Natural killer cell (primary cell): Measurements from ENCODE around the gene WNT5A. TPM values are rescaled to one million over a fixed set of nuclear protein-coding genes. Genes with fewer than 3 reads are reported as not detected.

Experiments
- ATAC-seq, 3 donors: fragments of 150-1000 bp in 2 of 3; fragments of 200-7000 bp in 1 of 3; cut with Tn5 transposase; 1 replicate in 1 of 3; 2 replicates in 2 of 3; pipeline ENCODE4 v1.10.0; 2021; ENCODE audit warnings: mild to moderate bottlenecking in 2 of 3, moderate library complexity in 2 of 3
- DNase-seq, 2 donors: peaks; one replicate each; pipeline versions ENCODE4 v3.0.0 to v3.0.0-alpha.2; 2013 to 2021; ENCODE audit warnings: mixed read lengths in 1 of 2
- H3K27ac ChIP-seq: one replicate; pipeline ENCODE4 v1.5.1; 2013; ENCODE audit warnings: mild to moderate bottlenecking, low read length
- H3K27me3 ChIP-seq: one replicate; pipeline ENCODE4 v1.6.1; 2013; ENCODE audit warnings: low read length; ENCODE audit not compliant: control insufficient read depth, insufficient read depth
- H3K36me3 ChIP-seq: one replicate; pipeline ENCODE4 v1.6.1; 2013; ENCODE audit warnings: low read length; ENCODE audit not compliant: control insufficient read depth, insufficient read depth
- H3K4me1 ChIP-seq: one replicate; pipeline ENCODE4 v1.6.1; 2013; ENCODE audit warnings: low read length; ENCODE audit not compliant: control insufficient read depth, insufficient read depth
- H3K4me3 ChIP-seq: one replicate; pipeline ENCODE4 v1.5.1; 2013; ENCODE audit warnings: low read length
- H3K9me3 ChIP-seq: one replicate; pipeline ENCODE4 v1.6.1; 2013; ENCODE audit warnings: low read length; ENCODE audit not compliant: control insufficient read depth, insufficient read depth
- H3K27ac Mint-ChIP-seq, 2 donors: one replicate each; pipeline ENCODE4 v1.8.0; 2022; ENCODE audit warnings: mild to moderate bottlenecking in 2 of 2, mixed read lengths in 2 of 2, moderate library complexity in 1 of 2
- H3K27me3 Mint-ChIP-seq, 2 donors: one replicate each; pipeline ENCODE4 v1.8.0; 2022; ENCODE audit warnings: low read depth in 2 of 2, mixed read lengths in 2 of 2
- H3K36me3 Mint-ChIP-seq: one replicate; pipeline ENCODE4 v1.8.0; 2022; ENCODE audit warnings: mixed read lengths
- H3K4me1 Mint-ChIP-seq, 2 donors: one replicate each; pipeline ENCODE4 v1.8.0; 2022; ENCODE audit warnings: mixed read lengths in 2 of 2
- H3K4me3 Mint-ChIP-seq: one replicate; pipeline ENCODE4 v1.8.0; 2022; ENCODE audit warnings: mild to moderate bottlenecking, moderate library complexity, mixed read lengths
- H3K9me3 Mint-ChIP-seq, 2 donors: one replicate each; pipeline ENCODE4 v1.8.0; 2022; ENCODE audit warnings: mixed read lengths in 2 of 2
- WGBS: methylation state at CpG from one replicate; pipeline ENCODE4 v1.1.7; 2013; ENCODE audit warnings: missing lambda C conversion rate; ENCODE audit not compliant: insufficient coverage; 5-methylcytosine and 5-hydroxymethylcytosine counted together
- intact Hi-C: fragments of 100-400 bp; cut with micrococcal nuclease; formaldehyde crosslinking; loops from one replicate; pipeline ENCODE4 v1.14.2; 2022
- total RNA-seq, 4 donors: library from RNA; stranded (reverse); fragments of 120-200 nt in 1 of 4; gene quantifications; one replicate each; pipeline versions ENCODE4 v1.2.3 to v1.2.4, GENCODE V29; 2013 to 2022
- TF ChIP-seq, protein P1 (sequence below): fragments of 200-600 bp; IDR thresholded peaks from one replicate; pipeline ENCODE4 v1.8.0; 2022; ENCODE audit warnings: antibody characterized with exemption

WNT5A gene
- total RNA-seq, 3 donors from 2014 or later (not counting 1 experiment from before 2014, with no cell fraction given), result not detected

DNA sequence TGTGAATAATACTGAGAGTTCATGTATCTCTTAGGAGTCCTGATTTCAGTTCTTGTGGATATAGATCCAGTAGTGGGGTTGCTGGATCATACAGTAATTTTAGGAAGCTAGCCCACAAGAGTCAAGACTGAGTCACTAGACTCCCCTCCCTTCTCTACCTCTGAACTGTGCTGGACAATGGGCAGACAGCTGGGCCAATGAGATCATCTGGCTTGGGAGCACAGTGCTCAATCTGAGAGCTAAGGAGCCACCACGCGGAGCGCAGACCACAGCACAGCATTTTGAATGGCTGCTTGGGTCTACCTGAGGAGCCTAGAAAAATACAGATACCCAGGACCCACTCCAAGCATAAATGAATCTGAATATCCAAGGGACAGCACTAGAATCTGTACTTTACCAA lies 32.5 kb downstream of the WNT5A start:
- Mint-ChIP-seq H3K27ac (no peak overlapping the region), H3K4me3 (no peak overlapping the region), H3K4me1 (no peaks in the 10 kb centered on the region), H3K36me3 (no peaks in the 10 kb centered on the region), H3K27me3 (no peaks in the 10 kb centered on the region), H3K9me3 (peaks cover 0 to 2% of the 10 kb centered on the region in 2 donors)
- Histone ChIP-seq H3K9me3 (no peaks in the 10 kb centered on the region), H3K36me3 (no peaks in the 10 kb centered on the region), H3K27me3 (no peaks in the 10 kb centered on the region), H3K4me1 (no peaks in the 10 kb centered on the region), H3K27ac (no peak overlapping the region), H3K4me3 (no peak overlapping the region)
- TF ChIP-seq, protein P1, sequence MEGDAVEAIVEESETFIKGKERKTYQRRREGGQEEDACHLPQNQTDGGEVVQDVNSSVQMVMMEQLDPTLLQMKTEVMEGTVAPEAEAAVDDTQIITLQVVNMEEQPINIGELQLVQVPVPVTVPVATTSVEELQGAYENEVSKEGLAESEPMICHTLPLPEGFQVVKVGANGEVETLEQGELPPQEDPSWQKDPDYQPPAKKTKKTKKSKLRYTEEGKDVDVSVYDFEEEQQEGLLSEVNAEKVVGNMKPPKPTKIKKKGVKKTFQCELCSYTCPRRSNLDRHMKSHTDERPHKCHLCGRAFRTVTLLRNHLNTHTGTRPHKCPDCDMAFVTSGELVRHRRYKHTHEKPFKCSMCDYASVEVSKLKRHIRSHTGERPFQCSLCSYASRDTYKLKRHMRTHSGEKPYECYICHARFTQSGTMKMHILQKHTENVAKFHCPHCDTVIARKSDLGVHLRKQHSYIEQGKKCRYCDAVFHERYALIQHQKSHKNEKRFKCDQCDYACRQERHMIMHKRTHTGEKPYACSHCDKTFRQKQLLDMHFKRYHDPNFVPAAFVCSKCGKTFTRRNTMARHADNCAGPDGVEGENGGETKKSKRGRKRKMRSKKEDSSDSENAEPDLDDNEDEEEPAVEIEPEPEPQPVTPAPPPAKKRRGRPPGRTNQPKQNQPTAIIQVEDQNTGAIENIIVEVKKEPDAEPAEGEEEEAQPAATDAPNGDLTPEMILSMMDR, result no peak
- intact Hi-C loops, result no loop called here
- 74% methylated on average over 3 of the region's 3 CpGs for WGBS
- ATAC-seq, result no peak
- DNase-seq, result no peak

DNA sequence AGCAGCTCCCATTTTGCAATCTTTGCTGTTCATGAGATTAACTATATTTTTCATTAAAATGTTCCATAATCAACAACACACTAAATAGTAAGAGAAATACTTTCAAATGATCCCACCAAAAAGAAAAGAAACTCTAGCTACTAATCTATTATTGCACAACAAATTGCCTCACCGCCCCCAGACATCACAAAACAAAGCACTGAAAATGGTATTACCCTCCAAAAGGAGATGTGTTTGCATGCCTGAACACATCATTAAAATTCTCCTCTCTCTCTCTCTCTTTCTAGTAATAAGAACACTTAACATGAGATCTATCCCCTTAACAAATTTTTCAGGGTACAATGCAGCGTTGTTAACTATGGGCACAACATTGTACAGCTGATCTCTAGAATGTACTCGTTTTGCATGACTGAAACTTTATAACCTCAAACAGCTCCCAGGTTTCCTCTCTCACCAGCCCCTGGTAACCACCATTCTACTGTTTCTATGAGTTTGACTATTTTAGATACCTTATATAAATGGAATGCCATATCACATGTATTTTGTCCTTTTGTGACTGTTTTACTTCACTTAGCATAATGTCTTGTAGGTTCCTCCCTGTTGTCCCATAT lies 33.1 kb downstream of the WNT5A start:
- no peak for ATAC-seq
- Mint-ChIP-seq H3K4me1 (no peaks in the 10 kb centered on the region), H3K27me3 (no peaks in the 10 kb centered on the region), H3K4me3 (no peak overlapping the region), H3K27ac (no peak overlapping the region), H3K36me3 (no peaks in the 10 kb centered on the region), H3K9me3 (peaks cover 0 to 2% of the 10 kb centered on the region in 2 donors)
- Histone ChIP-seq H3K27ac (no peak overlapping the region), H3K4me3 (no peak overlapping the region), H3K36me3 (no peaks in the 10 kb centered on the region), H3K27me3 (no peaks in the 10 kb centered on the region), H3K4me1 (no peaks in the 10 kb centered on the region), H3K9me3 (no peaks in the 10 kb centered on the region)
- intact Hi-C loops, result no loop called here
- WGBS, result 68% methylated on average over 3 of the region's 3 CpGs
- TF ChIP-seq, protein P1, result no peak
- DNase-seq, result no peak

DNA sequence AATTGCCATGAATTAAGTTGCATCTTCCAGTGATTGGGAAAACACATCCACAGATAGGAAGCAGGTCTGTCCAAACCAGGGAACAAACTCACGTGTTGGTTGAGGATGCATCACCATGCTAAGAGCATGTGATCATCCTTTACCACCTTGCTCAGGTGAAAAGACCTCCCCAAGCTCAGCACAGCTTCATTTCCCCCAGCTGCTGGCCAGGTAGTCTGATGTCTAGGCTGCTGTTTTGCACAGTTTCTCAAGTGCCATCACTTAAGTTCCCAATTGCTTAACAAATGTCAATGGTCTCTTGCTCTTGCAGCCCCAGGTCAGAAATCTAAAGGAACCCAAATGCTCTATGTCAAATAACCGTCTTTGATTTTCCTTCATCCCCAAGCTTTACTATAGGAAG lies 34.2 kb downstream of the WNT5A start:
- H3K27ac ChIP-seq, result no peak overlapping the region
- Mint-ChIP-seq H3K4me3 (no peak overlapping the region), H3K4me1 (no peaks in the 10 kb centered on the region), H3K27ac (no peak overlapping the region), H3K36me3 (no peaks in the 10 kb centered on the region), H3K27me3 (no peaks in the 10 kb centered on the region), H3K9me3 (peaks cover 0 to 2% of the 10 kb centered on the region in 2 donors)
- H3K4me1 ChIP-seq, result no peaks in the 10 kb centered on the region
- H3K27me3 ChIP-seq, result no peaks in the 10 kb centered on the region
- H3K9me3 ChIP-seq, result no peaks in the 10 kb centered on the region
- TF ChIP-seq, protein P1, result no peak
- no peaks in the 10 kb centered on the region for H3K36me3 ChIP-seq
- H3K4me3 ChIP-seq, result no peak overlapping the region
- no peak for ATAC-seq
- no peak for DNase-seq
- 86% methylated on average over 2 of the region's 2 CpGs for whole genome bisulfite sequencing
- intact Hi-C loops, result no loop called here

DNA sequence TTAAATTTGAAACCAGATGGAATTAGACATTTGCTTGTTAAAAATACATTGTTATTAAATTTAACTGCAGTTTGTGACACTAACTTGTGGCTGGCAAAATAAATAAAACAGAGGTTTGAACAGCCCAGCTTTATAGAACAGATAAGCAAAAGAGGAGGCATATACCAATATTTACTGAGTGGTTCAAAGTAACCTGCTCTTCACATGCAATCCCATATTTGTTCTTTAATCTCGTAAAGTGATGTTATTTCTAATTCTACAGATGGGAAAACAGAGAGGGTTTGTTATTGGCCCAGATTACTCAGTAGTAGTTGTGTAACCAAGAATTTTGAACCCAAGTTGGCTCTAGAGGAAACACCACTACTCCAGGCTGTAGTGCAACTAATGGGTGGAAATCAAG lies 37.6 kb downstream of the WNT5A start:
- Histone ChIP-seq H3K4me1 (no peaks in the 10 kb centered on the region), H3K27me3 (no peaks in the 10 kb centered on the region), H3K4me3 (no peak overlapping the region), H3K36me3 (no peaks in the 10 kb centered on the region), H3K27ac (no peak overlapping the region), H3K9me3 (peaks cover 1% of the 10 kb centered on the region)
- ATAC-seq, result no peak
- no peak overlapping the region for H3K4me3 Mint-ChIP-seq
- DNase-seq, result no peak
- H3K4me1 Mint-ChIP-seq, result no peaks in the 10 kb centered on the region
- H3K36me3 Mint-ChIP-seq, result no peaks in the 10 kb centered on the region
- H3K27me3 Mint-ChIP-seq, result no peaks in the 10 kb centered on the region
- WGBS, result 83% methylated on average over 1 of the region's 1 CpG
- intact Hi-C loops, result no loop called here
- no peak overlapping the region for H3K27ac Mint-ChIP-seq
- TF ChIP-seq, protein P1, result no peak
- peaks cover 0 to 2% of the 10 kb centered on the region in 2 donors for H3K9me3 Mint-ChIP-seq
